Measurements from ENCODE around the gene AGBL4. TPM values are rescaled to one million over a fixed set of nuclear protein-coding genes. Genes with fewer than 3 reads are reported as not detected.

The AGBL4 gene
- total and polyA plus RNA-seq, 2 of the 13 experiments (the other 11 are each of a cell fraction or from before 2014, with no cell fraction given), result not detected

DNA sequence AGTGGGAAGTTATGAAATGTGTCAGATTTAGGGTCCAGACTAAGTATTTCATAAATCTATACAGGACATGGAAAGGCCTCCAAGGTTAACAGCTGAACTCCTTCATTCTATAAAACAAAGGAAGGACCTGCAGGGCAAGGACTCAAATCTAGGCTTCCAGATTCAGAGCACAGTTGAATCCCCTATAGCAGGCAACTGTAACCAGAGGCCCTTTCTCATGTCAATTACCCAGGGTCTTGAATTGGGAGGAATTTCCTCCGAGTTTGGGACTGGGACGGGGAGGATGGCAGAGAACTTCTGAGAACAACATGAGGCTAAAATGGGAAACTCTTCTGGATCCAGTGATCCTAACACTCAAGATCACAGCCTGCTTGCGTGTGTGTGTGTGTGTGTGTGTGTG, 1134.1 kb downstream of the AGBL4 start:
- TF ChIP-seq RORA (CRISPR knock-in tag; IDR thresholded peaks at IDR 0.05), result no peak
- TF ChIP-seq PAWR (CRISPR knock-in tag; IDR thresholded peaks at IDR 0.05; ENCODE audit: borderline replicate concordance), result no peak
- TF ChIP-seq ZFP36 (IDR thresholded peaks at IDR 0.05; ENCODE audit: borderline replicate concordance, low read depth, low read length, partially characterized antibody), result no peak
- TF ChIP-seq, protein P1, sequence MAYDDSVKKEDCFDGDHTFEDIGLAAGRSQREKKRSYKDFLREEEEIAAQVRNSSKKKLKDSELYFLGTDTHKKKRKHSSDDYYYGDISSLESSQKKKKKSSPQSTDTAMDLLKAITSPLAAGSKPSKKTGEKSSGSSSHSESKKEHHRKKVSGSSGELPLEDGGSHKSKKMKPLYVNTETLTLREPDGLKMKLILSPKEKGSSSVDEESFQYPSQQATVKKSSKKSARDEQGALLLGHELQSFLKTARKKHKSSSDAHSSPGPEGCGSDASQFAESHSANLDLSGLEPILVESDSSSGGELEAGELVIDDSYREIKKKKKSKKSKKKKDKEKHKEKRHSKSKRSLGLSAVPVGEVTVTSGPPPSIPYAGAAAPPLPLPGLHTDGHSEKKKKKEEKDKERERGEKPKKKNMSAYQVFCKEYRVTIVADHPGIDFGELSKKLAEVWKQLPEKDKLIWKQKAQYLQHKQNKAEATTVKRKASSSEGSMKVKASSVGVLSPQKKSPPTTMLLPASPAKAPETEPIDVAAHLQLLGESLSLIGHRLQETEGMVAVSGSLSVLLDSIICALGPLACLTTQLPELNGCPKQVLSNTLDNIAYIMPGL (CRISPR knock-in tag; IDR thresholded peaks at IDR 0.05; ENCODE audit: borderline replicate concordance in 1 of 2, low read depth in 1 of 2), result no peak
- no peak for TF ChIP-seq ZNF746 (CRISPR knock-in tag; IDR thresholded peaks at IDR 0.05)
- TF ChIP-seq, protein P2, sequence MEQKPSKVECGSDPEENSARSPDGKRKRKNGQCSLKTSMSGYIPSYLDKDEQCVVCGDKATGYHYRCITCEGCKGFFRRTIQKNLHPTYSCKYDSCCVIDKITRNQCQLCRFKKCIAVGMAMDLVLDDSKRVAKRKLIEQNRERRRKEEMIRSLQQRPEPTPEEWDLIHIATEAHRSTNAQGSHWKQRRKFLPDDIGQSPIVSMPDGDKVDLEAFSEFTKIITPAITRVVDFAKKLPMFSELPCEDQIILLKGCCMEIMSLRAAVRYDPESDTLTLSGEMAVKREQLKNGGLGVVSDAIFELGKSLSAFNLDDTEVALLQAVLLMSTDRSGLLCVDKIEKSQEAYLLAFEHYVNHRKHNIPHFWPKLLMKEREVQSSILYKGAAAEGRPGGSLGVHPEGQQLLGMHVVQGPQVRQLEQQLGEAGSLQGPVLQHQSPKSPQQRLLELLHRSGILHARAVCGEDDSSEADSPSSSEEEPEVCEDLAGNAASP (CRISPR knock-in tag; IDR thresholded peaks at IDR 0.05; ENCODE audit: borderline replicate concordance), result no peak
- no peak for TF ChIP-seq ZNF264 (CRISPR knock-in tag; IDR thresholded peaks at IDR 0.05)
- no peak for TF ChIP-seq ZNF619 (CRISPR knock-in tag; IDR thresholded peaks at IDR 0.05)
- TF ChIP-seq CBX1 (IDR thresholded peaks at IDR 0.05; ENCODE audit: low read depth), result no peak
- no peak for TF ChIP-seq FOSL1 (CRISPR knock-in tag; IDR thresholded peaks at IDR 0.05; ENCODE audit: borderline replicate concordance)
- no peak for TF ChIP-seq IKZF1 (IDR thresholded peaks at IDR 0.05)
- TF ChIP-seq RBAK (CRISPR knock-in tag; IDR thresholded peaks at IDR 0.05), result no peak
- no peak for TF ChIP-seq CCDC6 (CRISPR knock-in tag; IDR thresholded peaks at IDR 0.05)
- TF ChIP-seq TBL1XR1 (IDR thresholded peaks at IDR 0.05; ENCODE audit: borderline replicate concordance, low read length, partially characterized antibody), result no peak
- no peak overlapping the region for H2AFZ ChIP-seq (ENCODE audit: low read length)
- no peak overlapping the region for H3K4me3 ChIP-seq (replicated peaks in 1 of 3; ENCODE audit: insufficient read depth in 1 of 3, low read depth in 2 of 3, low read length in 3 of 3)
- BruUV-seq (replicated peaks), result no TSS peak
- CTCF ChIA-PET (ENCODE audit: low intra/inter-chr PET ratio, low total read pairs), result no interaction called here
- DNase-seq (ENCODE audit: low spot score), result no peak
- in situ Hi-C loops (cut with HindIII; ENCODE audit: extremely low pct_ligation_motif_present, low pct_unique_long_range_greater_than_20kb), result no loop called here
- H3K9me3 ChIP-seq (ENCODE audit: low read length), result no peaks in the 10 kb centered on the region
- no peaks in the 10 kb centered on the region for H4K20me1 ChIP-seq (ENCODE audit: insufficient read depth, low read length)
- 0% methylated on average over 2 of the region's 3 CpGs for WGBS (ENCODE audit: low lambda C conversion rate)
- no peak overlapping the region for H3K9ac ChIP-seq (ENCODE audit: insufficient read depth, low read depth, low read length)
- intact Hi-C loops (cut with micrococcal nuclease; ENCODE audit: unreplicated experiment), result no loop called here
- no peaks in the 10 kb centered on the region for H3K79me2 ChIP-seq (ENCODE audit: insufficient read depth, low read length)
- H3K4me2 ChIP-seq (ENCODE audit: low read depth, low read length), result no peak overlapping the region
- no peak for FAIRE-seq
- H3K27ac ChIP-seq (ENCODE audit: extremely low read length, insufficient read depth, low read length), result no peak overlapping the region
- ATAC-seq, result no peak
- POLR2A ChIA-PET, result no interaction called here
- H3K36me3 ChIP-seq (replicated peaks in 1 of 2; ENCODE audit: control insufficient read depth in 1 of 2, insufficient read depth in 2 of 2, low read length in 2 of 2), result no peaks in the 10 kb centered on the region
- no peaks in the 10 kb centered on the region for H3K27me3 ChIP-seq (ENCODE audit: control insufficient read depth in 1 of 2, insufficient read depth in 2 of 2, low read length in 2 of 2)
- H3K4me1 ChIP-seq (ENCODE audit: insufficient read depth, low read length), result no peaks in the 10 kb centered on the region
